MG63 (cell line): ENCODE data around the gene RFPL3. TPM values are rescaled to one million over a fixed set of nuclear protein-coding genes. Genes with fewer than 3 reads are reported as not detected.

Experiments used
- DNase-seq: peaks from one replicate; pipeline ENCODE4 v3.0.0-alpha.2; 2020
- H3K27me3 ChIP-seq: fragments of 250-450 bp; sonication (Bioruptor Pico); 2 replicates; pipeline ENCODE4 v1.5.1; 2020; ENCODE audit warnings: mild to moderate bottlenecking, moderate library complexity
- H3K36me3 ChIP-seq: fragments of 250-450 bp; sonication (Bioruptor Pico); 2 replicates; pipeline ENCODE4 v1.5.1; 2020; ENCODE audit warnings: mild to moderate bottlenecking, moderate library complexity
- H3K4me3 ChIP-seq: fragments of 250-450 bp; sonication (Bioruptor Pico); 2 replicates; pipeline ENCODE4 v1.5.1; 2020; ENCODE audit warnings: mild to moderate bottlenecking, moderate library complexity
- H3K9me3 ChIP-seq: fragments of 250-450 bp; sonication (Bioruptor Pico); 2 replicates; pipeline ENCODE4 v1.5.1; 2020; ENCODE audit warnings: mild to moderate bottlenecking, moderate library complexity
- total RNA-seq: library from RNA; depleted of rRNA; stranded (reverse); fragments of >200 nt; shearing (Covaris generic); gene quantifications from 2 replicates; pipeline ENCODE4 v1.2.3, GENCODE V29; 2014; ENCODE audit warnings: low replicate concordance

RFPL3 gene
- total RNA-seq, 1 experiment from 2014 or later, result not detected

DNA sequence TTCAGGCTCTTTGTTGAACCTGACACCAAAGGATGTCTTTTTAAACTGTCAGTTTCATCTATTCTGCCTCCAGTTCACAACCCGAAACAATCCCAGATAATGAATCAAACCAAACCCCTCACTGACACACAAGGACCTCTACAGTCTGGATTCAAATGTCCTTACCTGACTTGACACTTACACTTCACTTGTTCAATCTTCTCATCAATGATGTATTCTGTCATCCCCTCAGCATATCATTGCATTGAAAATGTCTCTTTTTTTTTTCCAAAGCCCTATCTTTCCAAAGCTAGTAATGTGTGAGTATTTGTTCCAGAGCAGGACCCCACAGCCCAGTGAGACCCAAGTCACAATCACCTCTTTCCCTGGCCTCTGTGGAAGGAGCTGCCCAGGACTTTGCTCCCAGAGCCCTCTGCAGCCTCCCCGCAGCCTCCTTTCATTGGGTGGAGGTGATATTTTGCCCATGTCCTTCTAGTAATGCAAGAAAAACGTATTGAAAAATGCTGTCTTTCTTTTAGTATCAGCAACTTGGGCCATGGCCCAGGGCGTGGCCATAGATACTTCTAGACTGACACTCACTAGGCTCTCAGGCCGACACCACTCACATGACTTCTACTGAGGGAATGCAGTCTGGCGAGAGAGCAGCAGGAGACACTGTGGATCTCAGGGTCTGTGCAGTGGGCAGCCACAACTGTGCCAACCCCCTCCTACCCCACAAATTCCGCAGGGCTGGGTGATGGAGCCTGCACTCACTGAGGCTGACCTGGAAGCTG, 18.2 kb downstream of the RFPL3 start:
- Histone ChIP-seq H3K36me3 (no peaks in the 10 kb centered on the region), H3K4me3 (no peak overlapping the region), H3K27me3 (peaks cover 5% of the 10 kb centered on the region), H3K9me3 (no peaks in the 10 kb centered on the region)
- no peak for DNase-seq

DNA sequence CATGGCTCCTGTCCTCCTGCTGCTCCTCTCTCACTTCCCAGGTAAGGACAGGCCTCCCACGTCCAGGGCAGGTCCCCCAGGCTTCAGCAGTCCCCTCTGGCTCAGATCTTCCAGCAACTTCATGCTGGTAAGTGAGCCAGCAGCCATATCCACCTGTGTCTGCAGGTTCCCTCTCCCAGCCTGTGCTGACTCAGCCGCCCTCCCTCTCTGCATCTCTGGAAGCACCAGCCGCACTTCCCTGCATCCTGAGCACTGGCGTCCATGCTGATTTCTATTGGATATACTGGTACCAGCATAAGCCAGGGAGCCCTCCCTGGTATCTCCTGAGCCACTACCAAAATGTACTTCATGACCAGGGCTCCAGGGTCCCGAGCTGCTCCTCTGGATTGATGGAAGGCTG, 19.0 kb downstream of the RFPL3 start:
- Histone ChIP-seq H3K4me3 (no peak overlapping the region), H3K9me3 (no peaks in the 10 kb centered on the region), H3K27me3 (peaks cover 5% of the 10 kb centered on the region), H3K36me3 (no peaks in the 10 kb centered on the region)
- no peak for DNase-seq

DNA sequence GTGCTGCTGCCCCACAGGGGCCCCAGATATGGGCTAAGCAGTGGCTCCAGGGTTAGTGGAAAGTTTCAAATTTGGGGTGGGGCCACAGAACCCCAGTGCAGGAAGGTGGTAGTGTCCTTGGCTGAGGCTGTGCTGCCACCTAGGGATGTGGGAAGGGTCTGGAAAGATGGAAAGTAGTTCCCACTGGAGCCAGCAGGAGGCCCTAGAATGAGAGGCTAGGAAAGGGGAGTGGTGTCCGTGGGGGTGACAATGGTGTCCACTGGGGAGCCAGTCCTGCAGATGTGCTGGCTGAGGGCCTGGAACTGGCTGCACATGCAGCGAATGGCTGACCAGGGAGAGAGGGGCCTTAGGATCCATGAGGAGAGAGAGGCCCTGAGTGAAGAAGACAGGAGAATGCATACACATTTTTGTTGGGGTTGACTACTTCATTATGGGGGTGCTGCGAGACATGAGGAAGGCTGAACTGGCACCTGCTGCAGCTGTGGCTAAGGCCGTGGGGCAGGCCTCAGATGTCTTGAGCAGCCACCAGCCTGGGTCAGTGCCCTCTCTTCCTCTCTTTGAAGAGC, 21.1 kb downstream of the RFPL3 start:
- H3K27me3 ChIP-seq, result peaks cover 2% of the 10 kb centered on the region; the same call in 1 of the 2 replicates
- H3K4me3 ChIP-seq, result no peak overlapping the region
- no peaks in the 10 kb centered on the region for H3K9me3 ChIP-seq
- no peaks in the 10 kb centered on the region for H3K36me3 ChIP-seq
- DNase-seq, result peak; percentile 43

DNA sequence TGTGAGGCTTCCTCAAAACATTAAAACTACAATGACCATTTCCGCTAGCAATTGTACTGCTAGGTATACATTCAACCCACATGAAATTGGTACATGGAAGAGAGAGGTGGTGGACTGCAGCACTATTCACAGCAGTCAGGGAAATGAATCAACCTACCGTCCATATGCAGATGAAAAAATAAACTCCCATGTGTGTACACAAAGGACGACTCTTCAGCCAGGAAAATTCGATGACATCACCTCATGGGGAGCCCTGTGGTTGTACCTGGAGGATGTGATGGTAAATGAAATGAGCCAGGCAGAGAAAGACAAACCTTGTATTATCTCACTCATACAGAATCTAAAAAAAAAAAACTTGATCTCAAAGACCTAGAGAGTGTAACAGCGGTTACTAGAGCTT, 23.3 kb downstream of the RFPL3 start:
- DNase-seq, result no peak
- no peaks in the 10 kb centered on the region for H3K36me3 ChIP-seq

DNA sequence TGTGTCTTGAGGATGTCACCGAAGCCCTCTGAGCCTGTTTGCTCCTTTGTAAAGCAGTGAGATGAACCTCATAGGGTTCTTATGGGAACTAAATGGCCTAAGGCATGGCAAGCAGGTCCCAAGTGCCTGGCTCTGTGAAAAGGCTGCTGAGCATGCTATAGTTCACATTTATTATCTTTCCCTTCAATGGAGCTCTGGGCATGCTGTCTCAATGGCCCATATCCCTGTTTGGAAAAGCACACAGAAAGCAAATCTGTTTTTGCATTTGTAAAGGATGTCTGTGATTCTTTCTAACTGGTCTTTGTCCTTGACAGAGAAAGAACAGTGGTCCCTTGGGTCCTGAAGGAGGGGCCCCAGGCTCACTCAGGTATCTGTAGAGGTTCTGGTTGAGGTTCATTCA, 28.0 kb downstream of the RFPL3 start:
- Histone ChIP-seq H3K36me3 (peaks cover 19% of the 10 kb centered on the region), H3K27me3 (no peaks in the 10 kb centered on the region), H3K4me3 (no peak overlapping the region), H3K9me3 (no peaks in the 10 kb centered on the region)
- DNase-seq, result no peak

More for the DNA sequence above, 23.3 kb downstream of the RFPL3 start:
- Histone ChIP-seq H3K4me3 (no peak overlapping the region), H3K9me3 (no peaks in the 10 kb centered on the region), H3K27me3 (no peaks in the 10 kb centered on the region)

DNA sequence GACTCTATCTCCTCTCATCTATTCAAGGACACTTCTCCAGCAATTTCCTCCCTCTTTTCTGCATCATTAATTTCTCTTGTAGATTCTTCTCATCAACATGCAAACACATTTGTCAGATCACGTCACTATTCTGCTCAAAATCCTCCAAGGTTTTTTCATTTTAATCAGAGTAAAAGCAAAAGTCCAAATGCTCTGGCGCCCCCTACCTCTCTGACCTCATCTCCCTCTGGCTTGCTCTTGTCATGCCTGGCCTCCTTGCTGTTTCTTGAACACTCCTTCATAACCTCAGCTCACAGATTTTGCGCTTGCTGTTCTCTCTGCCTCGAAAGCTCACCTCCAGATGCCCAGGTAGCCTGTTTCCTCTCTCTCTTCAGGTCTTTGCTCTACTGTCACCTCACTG, 32.0 kb downstream of the RFPL3 start:
- no peak overlapping the region for H3K4me3 ChIP-seq
- DNase-seq, result peak; percentile 6
- H3K36me3 ChIP-seq, result peaks cover 37% of the 10 kb centered on the region
- H3K9me3 ChIP-seq, result no peaks in the 10 kb centered on the region
- H3K27me3 ChIP-seq, result no peaks in the 10 kb centered on the region

DNA sequence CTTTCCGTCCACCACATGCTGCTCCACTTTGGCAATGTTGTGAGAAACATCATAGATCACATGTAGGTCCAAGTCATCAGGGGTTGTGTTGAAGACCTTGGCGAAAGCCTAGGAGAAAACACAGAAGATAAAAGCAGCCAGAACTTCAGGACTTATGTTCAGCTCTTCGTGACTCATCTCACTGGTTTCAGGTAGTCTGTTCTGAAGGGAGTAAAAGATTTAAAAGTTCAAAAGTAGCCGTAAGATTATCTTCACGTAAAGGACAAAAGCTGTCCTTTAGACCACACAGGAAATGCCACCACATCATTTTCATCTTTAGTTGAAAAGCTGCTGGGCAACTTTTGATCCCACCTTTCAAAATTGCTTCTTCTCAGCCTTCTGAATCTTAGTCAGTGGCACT, 37.4 kb downstream of the RFPL3 start:
- DNase-seq, result no peak
- Histone ChIP-seq H3K27me3 (no peaks in the 10 kb centered on the region), H3K36me3 (peaks cover 65% of the 10 kb centered on the region), H3K9me3 (no peaks in the 10 kb centered on the region), H3K4me3 (no peak overlapping the region)

DNA sequence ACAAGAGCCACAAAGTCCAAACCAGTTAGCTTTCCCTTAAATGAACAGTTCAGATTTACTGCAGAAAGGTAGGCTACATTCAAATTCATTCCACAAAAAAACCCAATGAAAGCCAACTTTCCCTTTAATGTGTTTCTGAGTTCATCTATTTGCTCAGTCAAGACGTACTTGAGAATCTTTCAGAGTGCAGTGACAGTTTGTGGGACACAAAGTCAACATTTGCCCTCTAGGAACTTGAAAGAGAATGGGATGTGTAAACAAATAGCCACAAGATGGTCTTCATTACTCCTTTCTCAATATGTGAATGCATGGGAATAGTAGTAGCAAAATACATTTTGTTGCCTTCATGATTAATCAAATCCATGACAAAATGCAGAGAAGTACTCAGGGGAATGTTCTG, 38.6 kb downstream of the RFPL3 start:
- H3K4me3 ChIP-seq, result no peak overlapping the region
- no peaks in the 10 kb centered on the region for H3K9me3 ChIP-seq
- H3K36me3 ChIP-seq, result peaks cover 62% of the 10 kb centered on the region
- DNase-seq, result no peak
- no peaks in the 10 kb centered on the region for H3K27me3 ChIP-seq

DNA sequence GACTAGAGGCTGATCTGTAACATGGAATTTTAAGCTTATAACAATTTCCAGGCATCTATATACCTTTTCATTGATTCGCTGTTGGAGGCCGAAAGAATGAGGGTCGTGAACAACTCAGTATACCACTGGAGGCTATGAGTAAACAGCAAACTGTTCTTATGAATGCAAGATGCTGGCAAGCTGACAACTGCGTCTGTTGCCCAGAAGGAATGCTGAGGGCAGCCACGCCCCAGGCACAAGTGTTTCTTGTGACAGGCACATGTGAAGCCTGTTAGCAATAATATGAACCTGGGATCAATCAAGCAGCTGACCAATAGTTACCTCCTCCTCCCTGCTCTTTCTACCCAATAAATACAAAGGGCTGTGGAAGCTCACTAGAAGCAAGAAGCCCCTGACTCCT, 39.1 kb downstream of the RFPL3 start:
- Histone ChIP-seq H3K36me3 (peaks cover 67% of the 10 kb centered on the region), H3K4me3 (no peak overlapping the region), H3K9me3 (no peaks in the 10 kb centered on the region), H3K27me3 (no peaks in the 10 kb centered on the region)
- peak; percentile 13 for DNase-seq

DNA sequence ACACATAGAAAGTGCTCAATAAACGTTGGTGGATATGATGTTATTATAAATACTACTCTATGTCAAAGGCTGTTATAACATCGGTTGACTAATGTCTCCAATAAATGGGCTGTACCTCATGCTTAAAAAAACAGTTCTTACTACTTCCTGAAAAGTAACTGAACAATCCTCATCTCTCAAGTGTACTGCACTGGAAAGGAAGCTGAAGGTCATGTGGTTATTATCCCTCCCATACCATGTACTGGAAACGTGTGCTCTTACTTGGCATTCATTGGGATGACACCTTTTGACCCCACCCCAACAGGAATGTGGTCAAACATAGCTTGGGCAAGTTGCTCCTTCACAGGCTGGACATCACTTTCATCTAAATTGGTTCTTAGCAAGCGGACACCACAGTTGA, 43.8 kb downstream of the RFPL3 start:
- Histone ChIP-seq H3K36me3 (peaks cover 61% of the 10 kb centered on the region), H3K4me3 (no peak overlapping the region), H3K27me3 (no peaks in the 10 kb centered on the region), H3K9me3 (no peaks in the 10 kb centered on the region)
- DNase-seq, result no peak

DNA sequence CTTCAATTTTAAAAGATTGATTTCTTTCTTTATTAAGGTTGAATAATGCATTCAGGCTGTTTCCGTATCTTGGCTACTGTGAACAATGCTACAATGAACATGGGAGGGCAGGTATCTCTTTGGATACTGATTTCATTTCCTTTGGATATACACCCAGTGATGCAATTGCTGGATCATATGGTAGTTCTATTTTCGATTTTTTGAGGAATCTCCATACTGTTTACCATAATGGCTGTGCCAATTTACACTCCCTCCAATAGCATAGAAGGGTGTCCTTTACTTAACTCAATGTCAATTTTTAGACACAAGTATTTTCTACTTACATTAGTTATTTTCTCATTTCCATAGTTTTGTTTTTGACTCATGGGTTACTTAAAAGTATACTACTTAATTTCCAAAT, 46.4 kb downstream of the RFPL3 start:
- DNase-seq, result no peak
- Histone ChIP-seq H3K4me3 (no peak overlapping the region), H3K36me3 (peaks cover 62% of the 10 kb centered on the region), H3K27me3 (no peaks in the 10 kb centered on the region), H3K9me3 (no peaks in the 10 kb centered on the region)

DNA sequence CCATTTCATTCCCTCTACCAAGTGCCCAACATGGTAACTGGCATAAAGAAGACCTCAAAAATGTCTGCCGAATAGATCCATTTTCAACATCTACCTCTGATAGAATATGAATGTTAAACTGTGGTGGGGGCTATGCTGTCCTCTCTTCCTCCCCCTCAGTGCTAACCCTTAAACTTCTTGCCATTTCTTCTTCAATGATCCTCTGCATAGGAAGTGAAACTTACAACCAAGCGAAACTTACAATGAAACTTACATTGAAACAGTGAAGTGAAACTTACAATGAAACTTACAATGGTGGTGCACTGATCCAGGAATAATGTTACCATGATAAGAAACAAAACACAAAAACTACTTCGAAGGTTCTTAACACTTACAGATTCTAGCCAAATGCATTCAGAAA, 49.6 kb downstream of the RFPL3 start:
- H3K4me3 ChIP-seq, result no peak overlapping the region
- no peaks in the 10 kb centered on the region for H3K9me3 ChIP-seq
- H3K27me3 ChIP-seq, result no peaks in the 10 kb centered on the region
- DNase-seq, result no peak
- H3K36me3 ChIP-seq, result peaks cover 39% of the 10 kb centered on the region

DNA sequence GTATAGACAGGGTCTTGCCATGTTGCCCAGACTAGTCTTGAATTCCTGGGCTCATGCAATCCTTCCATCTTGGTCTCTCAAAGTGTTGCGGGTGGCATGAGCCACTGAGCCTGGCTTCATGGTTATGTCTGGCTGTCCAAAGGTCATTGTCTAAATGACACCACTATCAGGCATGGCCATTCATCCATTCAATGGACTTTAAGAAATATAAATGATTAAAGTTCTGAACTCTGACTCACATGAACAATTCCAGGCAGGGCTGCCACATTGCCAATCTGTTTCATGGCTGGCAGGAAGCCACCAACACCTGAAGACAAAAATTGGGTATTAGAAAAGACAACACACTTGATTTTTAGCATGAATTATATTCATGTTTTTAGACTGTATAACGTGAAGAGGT, 50.3 kb downstream of the RFPL3 start:
- Histone ChIP-seq H3K27me3 (no peaks in the 10 kb centered on the region), H3K4me3 (no peak overlapping the region), H3K9me3 (no peaks in the 10 kb centered on the region), H3K36me3 (peaks cover 39% of the 10 kb centered on the region)
- DNase-seq, result no peak

DNA sequence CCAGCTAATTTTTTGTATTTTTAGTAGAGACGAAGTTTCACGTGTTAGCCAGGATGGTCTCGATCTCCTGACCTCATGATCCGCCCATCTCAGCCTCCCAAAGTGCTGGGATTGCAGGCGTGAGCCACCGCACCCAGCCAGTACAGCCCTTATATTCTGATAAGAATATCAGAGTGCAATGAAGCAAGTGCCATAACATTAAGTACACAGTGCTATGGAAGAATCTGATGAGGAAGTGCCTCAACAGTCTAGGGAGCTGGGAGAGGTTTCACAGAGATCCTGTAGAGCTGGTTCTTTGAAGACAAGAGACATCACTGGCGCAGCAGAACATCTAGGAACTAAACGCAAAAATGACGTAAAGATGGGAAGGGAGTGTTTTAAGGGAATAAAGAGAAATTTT, 52.3 kb downstream of the RFPL3 start:
- DNase-seq, result no peak
- no peaks in the 10 kb centered on the region for H3K27me3 ChIP-seq
- peaks cover 37% of the 10 kb centered on the region for H3K36me3 ChIP-seq
- H3K9me3 ChIP-seq, result no peaks in the 10 kb centered on the region
- no peak overlapping the region for H3K4me3 ChIP-seq

DNA sequence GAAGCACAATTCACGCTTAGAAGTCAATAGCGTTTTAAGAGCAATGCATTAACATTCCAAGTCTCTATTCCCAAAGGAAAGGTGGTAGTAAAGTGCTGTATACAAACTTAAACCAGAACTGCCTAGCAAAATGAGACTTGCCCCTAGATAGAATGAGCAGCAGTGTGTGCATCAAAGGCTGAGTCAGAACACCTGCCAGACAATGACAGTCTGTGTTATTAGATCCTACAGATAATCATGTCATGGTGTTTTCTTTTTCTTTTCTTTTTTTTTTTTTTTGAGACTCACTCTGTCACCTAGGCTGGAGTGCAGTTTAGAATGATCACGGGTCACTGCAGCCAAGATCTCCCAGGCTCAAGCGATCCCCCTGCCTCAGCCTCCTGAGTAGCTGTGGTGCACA, 52.8 kb downstream of the RFPL3 start:
- Histone ChIP-seq H3K4me3 (no peak overlapping the region; the same call in 1 of the 2 replicates), H3K27me3 (no peaks in the 10 kb centered on the region), H3K36me3 (peaks cover 32% of the 10 kb centered on the region), H3K9me3 (no peaks in the 10 kb centered on the region)
- no peak for DNase-seq
